Measurements from ENCODE around the gene NCAPD2.

The NCAPD2 gene

GRCh38 chr12:6528539-6529235 lies 34.8 kb downstream of the NCAPD2 start:
- no peaks in the 10 kb centered on the region for H3K9me3 ChIP-seq (ENCODE audit: insufficient read depth, low read length)
- no peaks in the 10 kb centered on the region for H3K27me3 ChIP-seq (ENCODE audit: low read depth, low read length)
- no peaks in the 10 kb centered on the region for H4K20me1 ChIP-seq (ENCODE audit: insufficient read depth, low read length)
- H3K79me2 ChIP-seq (ENCODE audit: low read length), result peaks cover 20% of the 10 kb centered on the region
- H3K4me3 ChIP-seq (ENCODE audit: low read length), result no peak overlapping the region
- no peak overlapping the region for H2AFZ ChIP-seq (ENCODE audit: low read depth, low read length)
- H3K36me3 ChIP-seq (replicated peaks; ENCODE audit: low read depth, low read length), result peaks cover 81% of the 10 kb centered on the region
- no peak overlapping the region for H3K9ac ChIP-seq (ENCODE audit: low read length)
- H3K27ac ChIP-seq (ENCODE audit: low read length), result no peak overlapping the region
- peaks cover 12% of the 10 kb centered on the region for H3K4me1 ChIP-seq (ENCODE audit: low read length)
- no peak for TF ChIP-seq CTCF (IDR thresholded peaks at IDR 0.05; ENCODE audit: low read depth, low read length)
- H3K4me2 ChIP-seq (ENCODE audit: low read length), result no peak overlapping the region

GRCh38 chr12:6529291-6529737 lies 35.4 kb downstream of the NCAPD2 start:
- TF ChIP-seq EZH2phosphoT487 (IDR thresholded peaks at IDR 0.05; ENCODE audit: low read depth), result no peak
- no peak for TF ChIP-seq CTCF (IDR thresholded peaks at IDR 0.05; ENCODE audit: low read depth, low read length)
- Histone ChIP-seq H3K9ac (ENCODE audit: low read length) (no peak overlapping the region), H3K27me3 (ENCODE audit: low read depth, low read length) (no peaks in the 10 kb centered on the region), H3K4me3 (ENCODE audit: low read length) (no peak overlapping the region), H2AFZ (ENCODE audit: low read depth, low read length) (no peak overlapping the region), H3K36me3 (replicated peaks; ENCODE audit: low read depth, low read length) (peaks cover 76% of the 10 kb centered on the region), H3K9me3 (ENCODE audit: insufficient read depth, low read length) (no peaks in the 10 kb centered on the region), H3K27ac (ENCODE audit: low read length) (no peak overlapping the region), H3K4me1 (ENCODE audit: low read length) (peaks cover 12% of the 10 kb centered on the region), H3K4me2 (ENCODE audit: low read length) (no peak overlapping the region), H4K20me1 (ENCODE audit: insufficient read depth, low read length) (no peaks in the 10 kb centered on the region), H3K79me2 (ENCODE audit: low read length) (peaks cover 22% of the 10 kb centered on the region)

- Histone ChIP-seq H3K4me3 (ENCODE audit: low read length) (no peak overlapping the region), H3K4me1 (ENCODE audit: low read length) (peaks cover 13% of the 10 kb centered on the region), H3K27ac (ENCODE audit: low read length) (no peak overlapping the region), H3K79me2 (ENCODE audit: low read length) (peaks cover 36% of the 10 kb centered on the region), H3K27me3 (ENCODE audit: low read depth, low read length) (no peaks in the 10 kb centered on the region), H3K36me3 (replicated peaks; ENCODE audit: low read depth, low read length) (peaks cover 75% of the 10 kb centered on the region), H3K4me2 (ENCODE audit: low read length) (no peak overlapping the region), H3K9me3 (ENCODE audit: insufficient read depth, low read length) (no peaks in the 10 kb centered on the region), H3K9ac (ENCODE audit: low read length) (no peak overlapping the region), H4K20me1 (ENCODE audit: insufficient read depth, low read length) (peaks cover 6% of the 10 kb centered on the region), H2AFZ (ENCODE audit: low read depth, low read length) (no peak overlapping the region)
- no peak for TF ChIP-seq EZH2phosphoT487 (IDR thresholded peaks at IDR 0.05; ENCODE audit: low read depth)
Observed at GRCh38 chr12:6530576-6531260, 36.8 kb downstream of the NCAPD2 start.

DNA sequence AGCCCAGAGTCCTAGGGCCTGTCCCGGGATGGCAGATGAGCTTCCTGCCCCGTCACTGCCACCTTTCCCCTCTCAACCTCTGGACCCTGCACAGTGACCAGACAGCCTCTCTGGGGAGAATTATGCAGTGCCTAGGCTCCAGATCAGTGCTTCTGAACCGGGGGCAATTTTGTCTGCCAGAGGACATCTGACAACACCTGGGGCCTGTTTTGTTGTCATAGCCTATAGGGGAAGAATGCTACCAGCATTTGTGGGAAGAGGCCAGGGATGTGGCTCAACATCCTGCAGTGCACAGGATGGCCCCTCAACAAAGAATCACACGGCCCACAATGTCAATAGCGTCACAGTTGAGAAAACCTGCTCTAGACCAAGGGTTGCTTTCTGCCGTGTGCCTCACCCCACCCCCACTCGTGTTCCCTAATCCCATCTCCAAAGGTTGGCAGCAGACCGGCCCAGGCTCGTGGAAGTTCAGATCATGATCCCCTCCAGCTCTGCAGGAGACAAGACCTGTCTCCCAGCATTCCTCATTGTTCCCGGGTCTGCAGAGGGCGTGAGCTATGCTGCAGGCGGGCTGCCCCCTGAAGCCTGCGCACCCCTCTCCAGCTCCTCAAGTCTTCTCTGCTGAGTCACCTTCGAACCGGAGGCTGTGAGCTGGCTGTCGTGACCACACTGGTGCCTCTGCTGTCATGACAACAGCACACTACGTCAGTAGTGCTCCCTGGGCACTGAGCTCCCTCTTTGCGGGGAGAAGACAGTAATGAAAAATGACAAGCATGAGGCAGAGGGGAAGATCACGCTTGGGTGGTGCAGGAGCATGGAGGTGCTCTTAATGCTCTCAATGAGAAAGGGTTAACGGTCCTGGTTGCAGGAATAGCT lies 38.4 kb downstream of the NCAPD2 start:
- no peaks in the 10 kb centered on the region for H3K9me3 ChIP-seq (ENCODE audit: insufficient read depth, low read length)
- peak overlapping the region; percentile 88 for H3K4me3 ChIP-seq (ENCODE audit: low read length)
- H3K27me3 ChIP-seq (ENCODE audit: low read depth, low read length), result no peaks in the 10 kb centered on the region
- H2AFZ ChIP-seq (ENCODE audit: low read depth, low read length), result no peak overlapping the region
- peaks cover 47% of the 10 kb centered on the region for H3K79me2 ChIP-seq (ENCODE audit: low read length)
- H3K36me3 ChIP-seq (replicated peaks; ENCODE audit: low read depth, low read length), result peaks cover 75% of the 10 kb centered on the region
- peaks cover 22% of the 10 kb centered on the region for H4K20me1 ChIP-seq (ENCODE audit: insufficient read depth, low read length)
- peak overlapping the region; percentile 98 for H3K4me2 ChIP-seq (ENCODE audit: low read length)
- H3K4me1 ChIP-seq (ENCODE audit: low read length), result peaks cover 27% of the 10 kb centered on the region
- no peak for TF ChIP-seq EZH2phosphoT487 (IDR thresholded peaks at IDR 0.05; ENCODE audit: low read depth)
- no peak for TF ChIP-seq CTCF (IDR thresholded peaks at IDR 0.05; ENCODE audit: low read depth, low read length)
- H3K9ac ChIP-seq (ENCODE audit: low read length), result peak overlapping the region; percentile 98
- H3K27ac ChIP-seq (ENCODE audit: low read length), result peak overlapping the region; percentile 85
